Activated naive CD4-positive, alpha-beta T cell (primary cell): ENCODE data around the gene CCDC171.
"Not testable (repeated sequence)": the region's sequence is repeated elsewhere in the genome, so short reads cannot be mapped to it uniquely, and the experiment has no call there.

Source experiments
- DNase-seq, 4 experiments: peaks; one replicate each; lab custom pipeline; 2025; lab: John Stamatoyannopoulos, UW

The CCDC171 gene

DNA sequence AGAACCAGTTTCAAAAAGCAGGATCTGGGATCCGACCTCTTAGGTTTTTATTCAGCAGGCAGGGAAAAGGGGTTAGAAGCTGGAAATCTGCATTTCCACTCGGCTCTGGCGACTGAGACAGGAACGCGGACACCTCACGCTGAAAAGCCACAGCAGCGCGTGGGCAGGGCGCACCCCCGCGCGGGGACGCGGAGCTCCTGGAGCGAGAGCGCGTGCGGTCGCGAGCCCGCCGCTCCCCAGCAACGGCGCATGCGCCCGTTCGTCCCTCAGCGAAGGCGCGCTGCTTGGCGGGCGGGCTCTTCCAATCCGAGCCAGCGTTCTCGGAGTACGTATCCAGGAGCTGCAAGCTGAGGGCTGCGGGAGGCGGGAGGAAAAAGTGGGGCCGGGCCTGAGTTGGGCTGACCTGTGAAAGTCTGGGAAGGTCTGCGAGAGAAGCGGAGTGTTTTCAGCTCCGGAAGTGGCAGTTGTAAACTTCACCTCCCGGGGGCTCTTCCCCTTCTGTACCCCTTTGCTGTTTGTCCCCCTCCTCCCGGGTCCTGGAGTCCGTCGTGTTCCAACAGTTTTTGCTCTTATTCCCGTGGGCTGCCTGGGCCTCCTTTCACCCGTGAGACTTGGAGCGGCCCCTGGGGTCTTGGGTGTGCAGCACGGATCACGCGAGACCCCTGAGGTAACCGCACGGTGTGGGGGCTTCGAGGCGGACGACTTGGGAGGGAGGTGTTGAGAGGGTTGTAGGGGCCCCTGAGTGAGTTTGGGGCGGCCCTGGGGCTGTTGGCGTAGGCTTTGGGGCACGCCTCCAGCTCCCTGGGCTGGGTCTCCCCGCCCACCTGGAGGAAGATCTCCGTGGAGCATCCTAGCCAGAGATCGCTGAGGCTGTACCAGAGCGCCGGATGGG, at the start of gene CCDC171:
Gene CCDC171, plus strand, starts transcription at position 408 of the 892 bp plus-strand sequence. CDS start 11,046 bp downstream, outside the sequence.
- DNase-seq = peak; percentile 51 to 81 (median 60)

DNA sequence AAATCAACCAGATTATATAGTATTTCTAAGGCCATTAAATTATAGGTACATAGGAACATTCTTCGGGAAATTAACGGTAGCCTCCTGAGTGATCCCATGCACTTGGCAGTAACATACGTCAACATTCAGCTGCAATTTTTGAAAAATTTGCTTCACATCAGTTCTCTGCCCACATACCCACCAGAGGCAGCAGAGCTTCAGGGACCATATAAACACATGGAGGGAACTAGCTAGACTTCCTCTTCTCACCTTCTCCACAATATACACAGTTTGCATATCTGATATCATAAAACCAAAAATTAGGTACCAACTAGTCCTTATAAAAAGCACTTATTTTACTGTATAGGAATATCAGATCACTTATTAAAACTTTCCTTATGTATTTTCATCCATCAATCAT, 46.9 kb upstream of the CCDC171 start:
- DNase-seq = no peak

DNA sequence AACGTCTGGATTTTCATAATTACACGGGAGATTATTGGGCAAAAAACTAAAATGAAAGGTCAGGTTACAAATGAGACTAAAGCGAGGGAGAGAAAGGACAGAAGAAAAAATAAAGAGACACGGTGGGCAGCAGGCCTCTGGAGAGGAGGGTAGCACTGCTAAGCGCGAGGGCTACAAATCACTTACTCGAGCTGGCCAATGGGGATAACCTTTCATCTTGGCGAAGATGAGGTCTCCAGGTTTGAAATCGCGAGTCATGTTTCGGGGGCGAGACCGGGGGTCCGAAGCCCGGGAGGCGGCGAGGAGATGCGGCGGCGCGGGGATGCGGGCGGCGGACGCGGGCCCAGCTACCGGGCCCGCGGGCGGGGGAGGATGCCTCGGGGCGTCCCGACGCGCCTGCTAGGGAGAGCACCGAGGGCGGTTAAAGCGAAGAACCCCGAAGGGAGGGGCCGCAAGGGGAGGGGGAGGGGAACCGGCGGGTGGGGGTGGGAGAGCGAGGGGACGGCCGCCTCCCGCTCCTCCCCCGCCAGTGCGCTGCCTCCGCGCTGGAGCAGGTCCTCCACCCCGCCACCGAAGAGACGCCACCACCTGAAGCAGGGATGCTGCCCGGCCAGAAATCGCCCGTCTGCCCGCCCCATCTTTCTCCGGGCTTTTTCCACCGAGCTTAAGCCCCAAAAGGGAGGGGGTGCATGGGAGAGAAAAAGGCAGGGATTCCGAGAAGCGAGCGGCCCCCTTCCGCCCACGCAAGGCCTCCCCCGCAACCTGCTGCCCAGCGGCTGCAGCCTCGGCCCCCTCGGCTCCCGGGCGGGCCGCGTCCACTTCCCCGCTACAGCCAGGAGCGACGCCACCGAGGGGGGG, 42.7 kb upstream of the CCDC171 start:
- DNase-seq = peak; percentile 36 to 60 (median 42)

DNA sequence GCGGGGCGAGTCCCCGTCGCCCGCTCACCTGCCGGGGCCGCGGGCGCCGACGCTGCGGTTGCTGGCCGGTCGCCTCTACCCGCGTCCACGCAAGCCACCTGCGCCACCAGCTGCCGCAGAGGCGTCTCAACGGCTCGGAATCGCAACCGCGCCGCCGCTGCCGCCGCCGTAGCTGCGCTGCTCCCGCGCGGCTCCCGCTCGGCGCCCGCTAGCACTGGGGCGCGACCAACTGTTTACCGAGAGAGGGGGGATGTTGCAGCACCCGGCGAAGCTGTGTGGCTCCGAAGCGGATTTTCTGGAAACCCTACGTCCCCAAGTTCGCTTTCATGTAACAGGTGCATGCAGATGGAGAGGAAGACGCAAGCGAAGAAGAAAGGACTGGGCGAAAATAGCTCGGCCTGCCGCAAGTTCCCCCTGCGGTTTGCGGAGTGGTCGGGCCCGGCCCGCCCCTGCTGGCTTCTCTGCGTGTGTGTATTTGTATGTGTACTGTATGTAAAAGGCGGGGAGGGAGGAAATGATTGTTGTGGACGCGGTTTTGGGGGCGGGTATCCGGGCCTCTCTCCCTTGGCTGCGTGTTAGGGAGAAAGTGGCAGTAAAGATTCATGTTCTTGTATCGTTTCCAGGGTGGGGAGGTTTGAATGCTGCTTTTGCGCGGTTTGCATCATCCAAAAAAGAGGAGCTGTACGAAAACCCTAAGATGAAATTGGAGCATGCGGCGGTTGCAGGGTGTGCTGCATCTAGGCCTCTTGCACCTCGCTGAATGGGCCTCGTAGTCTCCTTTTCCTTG, 41.9 kb upstream of the CCDC171 start, which contains the start of gene PSIP1:
Gene PSIP1, minus strand, starts transcription at position 182 of the 787 bp plus-strand sequence. CDS start 782 bp downstream, outside the sequence.
- DNase-seq = peak; percentile 82 to 88 (median 84)

DNA sequence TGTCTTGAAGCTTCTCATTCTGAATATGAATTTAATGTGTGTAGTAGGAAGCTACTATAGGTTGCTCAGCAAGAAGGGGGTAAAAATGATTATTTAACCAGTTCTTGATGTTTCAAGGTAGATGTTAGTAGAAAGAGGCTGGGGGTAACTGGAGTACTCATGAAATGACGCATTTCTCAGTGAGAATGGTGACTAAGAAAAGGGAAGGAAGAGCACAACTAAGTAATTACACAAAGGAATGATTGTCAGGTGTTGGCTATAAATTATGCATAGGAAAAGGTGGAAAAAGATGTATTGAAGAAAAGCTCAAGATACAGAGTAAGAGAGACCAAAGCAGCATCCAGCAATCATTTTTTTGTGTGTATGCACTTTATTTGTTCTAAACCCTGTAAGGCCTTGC, 40.6 kb upstream of the CCDC171 start:
- no peak for DNase-seq

DNA sequence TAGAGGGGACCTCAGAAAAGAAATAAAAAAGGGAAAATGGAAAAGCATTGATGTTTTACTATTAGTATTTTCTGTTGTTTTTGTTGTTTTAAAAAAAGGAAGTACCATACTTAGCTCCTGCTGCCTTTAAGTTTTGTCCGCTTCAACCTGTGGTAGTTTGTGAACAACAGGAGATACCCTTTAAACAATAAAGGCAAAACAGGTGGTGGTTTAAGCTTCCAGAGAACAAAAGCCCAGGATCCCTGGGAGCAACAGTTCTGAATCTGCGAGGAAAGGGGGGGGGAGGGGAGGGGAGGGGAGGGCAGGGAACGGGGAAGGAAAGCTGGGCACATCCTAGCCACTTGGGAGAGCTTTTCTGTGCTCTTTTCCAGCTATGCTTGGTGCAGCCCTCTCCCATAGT, 40.0 kb upstream of the CCDC171 start:
- DNase-seq = no peak

DNA sequence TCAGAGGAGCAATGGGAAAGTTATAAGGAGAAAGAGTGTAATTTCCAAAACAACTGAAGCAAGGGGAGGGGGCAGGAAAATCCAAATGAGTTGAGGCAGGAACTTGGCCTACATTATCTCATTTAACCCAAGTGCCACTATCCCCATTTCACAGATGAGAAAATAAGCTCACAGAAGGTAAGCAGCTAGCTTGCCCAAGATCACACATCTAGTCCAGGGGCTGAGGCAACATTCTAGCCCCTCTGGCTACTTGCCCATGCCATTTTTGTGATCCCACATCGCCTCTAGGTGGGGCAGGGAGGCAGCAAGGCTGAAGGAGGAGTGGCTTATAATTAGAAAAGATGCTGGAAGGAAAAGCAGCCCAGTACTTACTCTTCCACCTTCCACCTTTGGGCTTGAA, 39.5 kb upstream of the CCDC171 start:
- no peak for DNase-seq

DNA sequence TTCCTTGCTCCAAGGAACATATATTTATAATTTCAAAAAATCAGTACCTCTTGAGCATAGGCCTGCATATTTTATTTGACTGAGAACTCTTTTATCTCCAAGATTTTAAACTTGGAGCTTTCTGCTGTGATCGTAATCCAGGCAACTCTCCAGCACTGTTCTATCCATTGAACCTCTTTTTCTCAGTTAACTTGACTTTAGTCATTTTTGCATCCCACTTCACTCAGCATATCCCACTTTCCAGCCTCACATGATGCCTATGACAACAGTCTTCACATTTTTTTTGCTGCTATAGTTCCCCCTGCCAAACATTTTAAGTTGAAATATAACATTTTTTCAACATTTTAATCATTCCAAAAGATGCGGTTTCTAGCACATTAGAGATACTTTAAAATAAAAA, 33.0 kb upstream of the CCDC171 start:
- DNase-seq = no peak

DNA sequence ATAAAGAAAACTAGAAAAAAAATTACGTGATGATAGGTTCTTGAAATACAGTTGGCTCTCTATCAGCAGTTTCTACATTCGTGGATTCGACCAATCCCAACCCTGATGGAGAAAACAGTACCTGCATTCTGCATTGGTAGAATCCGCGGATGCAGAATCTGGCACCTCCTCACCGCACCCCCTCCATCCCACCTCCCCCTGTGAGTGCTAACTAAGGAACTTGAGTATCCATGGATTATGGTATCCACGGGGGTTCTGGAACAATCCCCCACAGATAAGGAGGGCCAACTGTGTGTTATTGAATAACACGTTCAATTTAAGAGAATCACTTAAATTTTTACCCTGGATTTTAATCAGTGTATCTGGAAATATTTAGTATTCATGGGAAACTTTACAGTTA, 31.6 kb upstream of the CCDC171 start:
- no peak for DNase-seq

DNA sequence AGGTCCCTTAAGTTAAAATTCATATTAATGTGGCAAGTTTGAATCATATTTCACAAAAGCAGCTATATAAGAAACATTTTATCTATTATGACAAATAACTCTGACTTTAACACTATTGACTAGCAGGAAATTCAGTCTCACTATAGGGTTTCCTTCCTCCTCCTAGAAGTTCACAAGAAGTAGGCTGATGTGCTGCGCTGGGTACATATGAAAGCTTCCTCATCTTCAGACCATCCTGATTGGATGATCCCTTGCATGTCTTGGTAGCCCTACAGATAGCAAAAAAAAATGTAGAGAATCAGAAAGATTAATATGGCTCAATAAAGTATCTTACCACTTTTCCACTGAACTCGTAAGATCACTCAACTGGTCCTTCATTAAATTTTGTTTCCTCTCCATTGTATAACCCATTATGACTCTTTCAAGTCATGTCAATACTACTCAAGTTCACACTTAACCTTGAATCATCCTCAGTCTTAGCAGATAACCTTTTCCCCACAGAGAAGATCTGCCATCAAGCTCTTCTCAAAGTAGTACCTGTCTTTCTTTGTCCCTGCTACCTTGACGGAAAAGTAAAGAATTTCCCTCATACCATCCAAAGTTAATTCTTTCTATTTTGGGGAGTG, 30.6 kb upstream of the CCDC171 start:
- DNase-seq = no peak

DNA sequence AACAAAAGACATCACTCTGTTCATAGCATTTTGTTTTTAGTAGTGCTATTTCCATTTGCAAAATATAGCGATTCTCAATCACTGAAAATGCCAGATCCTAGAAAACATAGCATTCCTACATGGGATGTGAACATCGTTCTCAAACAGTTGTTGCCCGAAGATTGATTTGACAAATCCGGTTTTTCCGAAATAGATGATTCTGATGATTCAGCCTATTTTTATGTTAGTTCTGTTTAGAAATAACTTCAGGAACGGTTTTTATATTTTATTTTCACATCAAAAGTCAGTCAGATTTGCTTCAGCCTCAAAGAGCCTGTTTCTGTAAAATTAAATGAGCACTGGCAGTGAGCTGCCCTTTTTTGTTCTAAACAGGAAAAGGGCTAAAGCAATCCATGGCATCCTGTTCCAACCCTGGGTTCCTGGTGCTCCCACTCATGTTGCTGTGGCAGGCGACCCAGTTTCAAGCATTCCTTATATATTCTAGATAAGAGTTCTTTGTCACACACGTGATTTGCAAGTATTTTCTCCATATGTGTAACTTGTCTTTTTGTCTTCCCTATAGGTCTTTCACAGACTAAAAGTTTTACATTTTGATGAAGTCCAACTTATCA, 27.9 kb upstream of the CCDC171 start:
- DNase-seq = no peak

DNA sequence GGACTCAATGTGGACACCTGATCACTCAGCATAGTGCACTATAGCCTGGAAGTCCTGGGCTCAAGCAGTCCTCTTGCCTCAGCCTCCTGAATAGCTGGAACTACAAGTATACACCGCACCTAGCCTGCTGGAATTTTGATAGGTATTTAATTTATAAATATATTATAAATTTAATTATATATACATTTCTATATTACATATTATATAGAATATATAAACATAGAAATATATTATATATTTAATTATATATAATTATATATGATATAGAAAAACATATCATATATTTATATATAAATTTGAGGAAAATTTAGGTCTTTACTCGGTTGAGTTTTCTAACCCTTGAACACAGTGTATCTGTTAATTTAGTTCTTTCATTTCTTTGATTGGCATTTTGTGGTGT, 26.9 kb upstream of the CCDC171 start:
- DNase-seq = no peak

DNA sequence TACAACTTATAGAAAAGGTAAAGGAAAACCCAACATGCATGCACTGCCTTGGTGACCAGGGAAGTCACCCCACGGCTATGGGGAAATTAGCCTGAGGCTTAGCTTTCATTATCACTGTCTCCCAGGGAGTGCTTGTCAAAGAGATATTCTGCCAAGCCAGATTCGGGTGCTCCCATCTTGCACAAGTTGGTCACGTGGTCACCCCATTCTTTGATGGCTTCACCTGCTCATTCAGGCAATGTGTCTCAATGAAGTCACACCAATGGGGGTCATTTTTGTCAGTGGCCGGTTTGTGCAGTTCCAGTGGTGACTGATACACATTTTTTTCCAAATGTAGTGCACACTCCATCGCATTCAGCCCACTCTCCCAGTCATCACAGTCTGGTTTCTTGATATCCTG, 25.8 kb upstream of the CCDC171 start:
- not testable (repeated sequence) for DNase-seq

DNA sequence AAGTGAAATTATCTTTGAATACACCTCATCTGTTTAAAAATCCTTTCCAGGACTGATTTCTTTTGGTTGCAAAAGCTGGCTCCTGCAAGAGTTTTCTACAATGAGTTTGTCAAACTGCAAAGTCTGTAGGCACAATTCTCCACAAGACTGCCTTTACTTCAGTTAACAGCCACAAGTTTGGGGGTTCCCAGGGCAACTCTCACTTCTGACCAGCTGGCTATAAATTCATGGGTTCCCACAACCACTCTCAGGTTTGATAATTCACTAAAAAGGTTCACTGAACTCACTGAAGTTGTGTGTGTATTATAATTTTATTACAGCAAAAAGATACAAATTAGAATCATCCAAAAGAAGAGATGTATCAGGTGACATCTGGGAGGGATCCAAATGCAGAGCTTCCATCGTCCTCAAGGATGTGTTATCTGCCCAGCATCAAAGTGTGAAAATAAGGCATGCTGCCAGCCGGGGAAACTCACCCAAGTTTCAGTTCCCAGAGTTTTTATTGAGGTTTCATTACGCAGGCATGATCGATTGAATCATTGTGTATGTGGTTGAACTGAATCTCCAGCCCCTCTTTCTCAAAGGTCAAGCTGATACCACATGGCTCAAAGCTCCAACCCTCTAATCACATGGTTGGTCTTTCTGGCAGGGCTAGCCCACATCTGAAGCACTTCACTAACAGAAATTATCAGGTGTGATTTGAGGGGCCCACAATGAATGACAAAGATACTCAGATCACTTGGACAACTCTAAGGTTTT, 23.1 kb upstream of the CCDC171 start:
- DNase-seq = no peak

DNA sequence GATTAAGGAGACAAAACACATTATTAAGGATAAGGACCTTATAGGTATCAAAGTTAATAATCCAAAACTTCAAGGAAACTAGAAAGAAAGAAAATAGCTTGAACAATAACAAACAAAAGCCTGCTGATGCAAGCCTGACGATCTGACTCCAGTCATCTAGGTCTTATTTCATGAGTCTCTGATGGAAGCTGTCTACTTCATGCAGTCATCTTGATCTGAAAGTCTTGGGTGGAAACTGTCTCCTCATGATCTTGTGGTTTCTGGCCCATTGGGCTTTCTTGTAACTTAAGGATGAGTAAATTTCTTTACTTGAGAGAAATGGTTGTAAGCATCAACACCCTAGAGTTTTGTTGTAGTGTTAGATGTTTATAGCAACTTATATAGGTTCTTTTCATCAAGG, 21.5 kb upstream of the CCDC171 start:
- no peak for DNase-seq

DNA sequence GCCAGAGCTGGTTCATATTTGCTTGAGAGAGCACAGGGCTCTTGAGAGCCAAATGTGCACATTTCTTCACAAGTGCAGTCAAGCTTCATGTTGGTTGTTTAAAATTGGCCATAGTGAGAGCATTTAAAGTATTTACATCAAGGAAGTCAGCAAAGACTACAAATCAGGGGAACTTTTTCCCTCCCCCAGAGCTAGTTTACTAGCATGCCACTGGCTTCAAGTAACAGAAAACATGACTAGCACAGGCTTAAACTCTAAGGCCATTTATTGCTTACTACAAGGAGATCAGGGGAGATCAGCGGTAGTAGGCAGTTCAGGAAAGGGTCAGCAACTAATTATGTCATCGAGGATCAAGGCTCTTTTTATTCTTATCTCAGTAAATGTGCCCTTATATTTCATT, 11.0 kb upstream of the CCDC171 start:
- DNase-seq = no peak

DNA sequence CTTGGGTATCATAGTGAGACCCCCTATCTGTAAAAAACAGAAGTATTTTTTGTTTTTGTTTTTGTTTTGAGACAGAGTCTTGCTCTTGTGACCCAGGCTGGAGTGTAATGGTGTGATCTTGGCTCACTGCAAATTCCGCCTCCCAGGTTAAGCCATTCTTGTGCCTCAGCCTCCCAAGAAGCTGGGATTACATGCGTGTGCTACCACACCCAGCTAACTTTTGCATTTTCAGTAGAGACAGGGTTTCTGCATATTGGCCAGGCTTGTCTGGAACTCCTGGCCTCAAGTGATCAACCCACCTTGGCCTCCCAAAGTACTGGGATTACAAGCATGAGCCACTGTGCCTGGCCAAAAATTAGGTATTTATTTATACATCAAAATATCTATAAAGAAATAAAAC, 10.2 kb upstream of the CCDC171 start:
- DNase-seq = no peak

DNA sequence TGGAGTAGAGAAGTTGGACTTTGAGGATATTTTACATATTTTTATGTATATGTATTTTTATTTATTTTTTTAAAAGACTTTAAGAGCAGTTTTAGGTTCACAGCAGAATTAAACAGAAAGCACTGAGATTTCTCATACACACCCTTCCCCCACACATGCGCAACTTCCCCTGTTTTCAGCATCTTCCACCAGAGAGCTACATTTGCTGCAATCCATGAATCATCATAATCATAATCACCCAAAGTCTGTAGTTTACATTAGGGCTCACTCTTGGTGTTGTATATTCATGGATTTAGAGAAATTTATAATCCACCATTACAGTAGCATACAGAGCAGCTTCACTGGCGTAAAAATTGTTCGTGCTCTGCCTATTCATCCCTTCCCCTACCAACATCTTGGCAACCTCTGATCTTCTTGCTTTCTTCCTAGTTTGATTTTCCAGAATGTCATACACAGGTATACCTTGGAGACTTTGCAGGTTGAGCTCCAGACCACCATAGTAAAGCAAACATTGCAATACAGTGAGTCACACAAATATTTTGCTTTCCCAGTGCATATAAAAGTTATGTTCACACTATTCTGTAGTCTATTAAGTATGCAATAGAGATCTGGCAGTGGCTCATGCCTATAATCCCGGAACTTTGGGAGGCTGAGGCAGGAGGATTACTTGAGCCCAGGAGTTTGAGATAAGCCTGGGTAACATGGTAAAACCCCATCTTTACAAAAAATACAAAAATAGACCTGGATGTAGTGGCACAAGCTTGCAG, 9.6 kb upstream of the CCDC171 start:
- no peak for DNase-seq

DNA sequence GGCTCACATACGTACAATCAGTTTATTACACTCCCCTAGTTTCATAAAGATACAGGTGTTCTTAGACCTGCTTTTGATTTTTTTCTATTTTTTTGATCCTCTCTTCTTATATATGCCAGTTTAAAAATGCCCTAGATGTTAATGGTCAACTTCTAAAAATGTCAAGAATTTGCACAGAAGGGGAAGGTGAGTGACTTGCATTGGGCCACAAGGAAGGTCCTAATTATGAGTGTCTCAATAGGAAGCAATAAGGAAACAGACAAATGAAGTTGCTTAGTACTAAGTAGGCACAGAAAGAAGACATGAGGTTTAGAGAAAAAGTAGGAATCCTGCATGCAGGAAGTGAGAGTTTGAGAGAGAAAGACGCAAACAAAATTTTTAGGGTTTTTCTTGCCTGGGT, 3.2 kb upstream of the CCDC171 start:
- DNase-seq = no peak

DNA sequence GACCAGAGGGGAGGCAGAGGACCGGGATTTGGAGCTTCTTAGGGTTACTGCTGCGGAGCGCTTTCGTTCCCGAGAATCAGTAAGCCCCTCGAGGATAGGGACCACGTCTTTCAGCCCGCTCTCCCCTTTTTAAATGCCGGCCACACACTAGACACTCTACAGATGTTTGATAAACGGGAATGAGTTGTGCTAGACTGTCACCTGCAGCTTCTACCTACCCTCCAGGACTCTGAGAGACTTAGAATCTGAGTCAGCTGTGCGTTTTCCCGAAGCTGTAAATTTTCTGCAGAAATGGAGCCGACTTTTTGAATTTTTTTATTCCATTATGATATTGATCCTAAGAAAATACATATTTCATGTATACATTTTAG, 670 bp downstream of the CCDC171 start:
- no peak for DNase-seq
